ENCODE measurements around the gene NDUFC2.

DNA sequence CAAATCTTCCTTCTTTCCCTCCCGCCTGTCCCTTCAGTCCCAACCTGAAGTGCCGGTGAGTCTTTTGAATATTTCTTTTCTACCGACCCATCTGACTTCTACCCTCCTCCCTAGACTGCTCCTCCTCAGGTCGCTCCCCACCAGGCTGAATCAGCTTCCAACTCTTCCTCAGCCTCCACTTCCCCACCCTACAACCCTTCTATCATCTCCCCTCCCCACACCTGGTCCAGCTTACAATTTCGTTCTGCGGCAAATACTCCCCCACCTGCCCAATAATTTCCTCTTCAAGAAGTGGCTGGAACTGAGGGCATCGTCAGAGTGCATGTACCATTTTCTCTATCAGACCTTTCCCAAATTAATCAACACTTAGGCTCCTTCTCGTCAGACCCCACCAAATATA is 2.5 kb upstream of the NDUFC2 start:
- no peak for TF ChIP-seq CTCF (IDR thresholded peaks at IDR 0.05)
- TF ChIP-seq EZH2 (IDR thresholded peaks at IDR 0.05; ENCODE audit: borderline replicate concordance, insufficient read depth, low read depth, low read length, poor library complexity, severe bottlenecking): no peak

Measured in B cell (primary cell).